HG02610 (cell line): ENCODE data around the gene FSTL4.

Experiments used
- ATAC-seq: cut with Tn5 transposase; IDR thresholded peaks from one replicate; pipeline ENCODE4 v1.9.1; 2021; ENCODE audit warnings: mild to moderate bottlenecking, moderate library complexity; ENCODE audit not compliant: unreplicated experiment

The FSTL4 gene

DNA sequence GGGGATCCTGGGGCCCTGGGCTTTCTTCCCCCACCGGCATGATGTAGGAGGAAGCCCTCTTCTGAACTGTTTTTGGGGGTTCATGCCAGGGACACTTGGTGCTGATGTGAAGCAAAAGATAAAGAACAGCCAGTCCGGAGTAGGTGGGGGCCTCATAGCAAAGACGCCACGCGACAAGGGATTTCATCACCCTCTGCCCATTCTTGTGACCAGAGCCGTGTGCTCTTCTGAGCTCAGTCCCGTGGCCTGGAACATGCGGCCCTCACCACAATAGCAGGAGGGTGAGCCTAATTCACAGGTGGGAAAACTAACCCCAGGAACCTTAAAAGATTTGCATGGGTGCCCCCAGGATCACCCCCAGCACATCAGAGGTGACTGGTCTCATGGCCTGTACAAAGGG, 334.6 kb downstream of the FSTL4 start:
- ATAC-seq: no peak

DNA sequence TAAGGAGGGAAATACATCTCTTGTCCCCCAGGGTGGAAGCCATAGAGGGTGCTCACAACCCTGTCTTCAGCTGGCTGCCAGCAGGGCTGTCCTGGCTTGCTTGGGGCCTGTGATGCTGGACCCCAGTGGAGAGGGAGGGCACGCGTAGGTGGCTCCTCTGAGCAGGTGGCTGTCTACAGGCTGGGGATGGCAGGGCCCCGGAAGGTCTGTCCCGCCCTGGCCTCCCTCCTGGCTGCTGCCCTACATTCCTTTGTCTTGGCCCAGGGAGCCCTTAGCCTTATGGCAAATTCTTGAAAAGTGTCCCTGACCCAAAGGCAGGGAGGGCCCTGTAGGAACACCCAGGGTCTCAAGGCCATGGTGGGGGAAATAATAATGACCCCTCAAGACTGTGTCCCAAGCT, 336.2 kb downstream of the FSTL4 start:
- no peak for ATAC-seq

DNA sequence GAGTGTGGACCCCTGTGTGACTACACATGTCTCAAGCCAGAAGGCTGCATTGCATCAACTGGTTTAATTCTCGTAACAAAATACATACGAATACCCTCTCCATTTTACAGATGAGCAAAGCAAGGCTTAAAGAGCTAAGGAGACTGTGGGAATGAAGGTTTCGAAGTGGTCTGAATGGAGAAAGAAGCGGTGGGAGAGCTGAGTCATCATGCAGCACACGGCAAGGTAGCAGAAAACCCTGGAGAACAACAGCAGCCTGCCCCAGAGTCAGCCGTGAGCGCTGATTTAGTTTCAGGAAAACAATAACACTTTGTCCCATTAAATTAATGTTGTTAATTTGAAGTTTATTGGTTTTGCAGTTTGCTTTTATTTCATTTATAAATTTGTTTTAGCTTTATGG, 336.7 kb downstream of the FSTL4 start:
- no peak for ATAC-seq

DNA sequence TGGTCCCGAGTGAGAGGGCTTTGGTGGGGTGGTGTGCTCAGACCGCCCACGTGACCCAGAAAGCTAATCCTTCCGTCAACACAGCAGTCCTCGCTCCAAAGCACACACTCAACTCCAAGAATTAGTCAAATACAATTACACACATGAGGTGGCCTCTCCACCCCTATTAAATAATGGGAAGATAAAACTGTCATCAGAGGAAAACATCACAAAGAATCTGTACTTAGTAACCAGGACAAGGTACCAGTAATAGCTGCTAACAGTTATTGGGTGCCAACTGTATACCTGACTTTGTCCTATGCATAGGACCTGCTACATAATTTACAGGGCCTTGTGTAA, 337.8 kb downstream of the FSTL4 start:
- ATAC-seq: no peak

GRCh38 chr5:133273661-133274596, 338.4 kb downstream of the FSTL4 start:
- no peak for ATAC-seq

DNA sequence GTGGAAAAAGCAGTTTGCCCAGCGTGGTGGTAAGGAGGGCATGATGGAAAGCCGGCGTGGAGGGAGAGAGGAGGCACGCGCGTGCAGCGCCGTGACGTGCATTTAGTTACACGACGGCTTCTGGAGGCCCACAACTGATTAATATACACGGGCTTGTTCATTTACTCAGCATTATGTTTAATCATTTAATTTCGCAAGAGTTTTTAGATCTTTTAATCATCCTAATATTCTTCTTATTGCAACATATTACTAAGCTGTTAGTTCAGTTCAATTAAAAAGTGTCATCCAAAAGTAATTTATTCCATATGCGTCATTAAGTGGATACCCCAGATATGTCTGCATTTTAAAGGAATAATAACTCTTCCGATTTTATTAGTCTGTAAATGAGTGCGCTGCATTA, 340.0 kb downstream of the FSTL4 start:
- no peak for ATAC-seq

GRCh38 chr5:133271606-133272005, 340.7 kb downstream of the FSTL4 start:
- no peak for ATAC-seq

GRCh38 chr5:133269691-133270090, 342.6 kb downstream of the FSTL4 start:
- ATAC-seq: no peak

- no peak for ATAC-seq
Observed at GRCh38 chr5:133267601-133268000, 344.7 kb downstream of the FSTL4 start.

GRCh38 chr5:133266966-133267365, 345.4 kb downstream of the FSTL4 start:
- no peak for ATAC-seq

DNA sequence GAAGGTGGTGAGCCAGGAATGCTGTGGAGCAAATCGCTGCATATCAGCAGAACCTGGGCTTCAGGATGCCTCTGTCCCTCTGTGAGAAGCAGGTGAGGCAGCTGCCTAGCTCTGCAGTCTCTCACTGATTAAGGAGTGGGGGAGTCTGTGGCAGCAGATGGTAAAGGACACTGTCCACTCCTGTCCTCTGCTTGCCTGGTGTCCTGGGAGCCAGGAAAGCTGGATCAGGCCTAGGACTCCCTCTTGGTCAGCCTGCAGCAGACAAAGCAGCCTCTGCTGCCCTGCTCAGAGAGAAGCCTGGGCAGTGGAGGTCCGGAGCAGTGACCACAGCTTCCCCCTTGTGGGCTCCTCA, 345.8 kb downstream of the FSTL4 start:
- no peak for ATAC-seq

DNA sequence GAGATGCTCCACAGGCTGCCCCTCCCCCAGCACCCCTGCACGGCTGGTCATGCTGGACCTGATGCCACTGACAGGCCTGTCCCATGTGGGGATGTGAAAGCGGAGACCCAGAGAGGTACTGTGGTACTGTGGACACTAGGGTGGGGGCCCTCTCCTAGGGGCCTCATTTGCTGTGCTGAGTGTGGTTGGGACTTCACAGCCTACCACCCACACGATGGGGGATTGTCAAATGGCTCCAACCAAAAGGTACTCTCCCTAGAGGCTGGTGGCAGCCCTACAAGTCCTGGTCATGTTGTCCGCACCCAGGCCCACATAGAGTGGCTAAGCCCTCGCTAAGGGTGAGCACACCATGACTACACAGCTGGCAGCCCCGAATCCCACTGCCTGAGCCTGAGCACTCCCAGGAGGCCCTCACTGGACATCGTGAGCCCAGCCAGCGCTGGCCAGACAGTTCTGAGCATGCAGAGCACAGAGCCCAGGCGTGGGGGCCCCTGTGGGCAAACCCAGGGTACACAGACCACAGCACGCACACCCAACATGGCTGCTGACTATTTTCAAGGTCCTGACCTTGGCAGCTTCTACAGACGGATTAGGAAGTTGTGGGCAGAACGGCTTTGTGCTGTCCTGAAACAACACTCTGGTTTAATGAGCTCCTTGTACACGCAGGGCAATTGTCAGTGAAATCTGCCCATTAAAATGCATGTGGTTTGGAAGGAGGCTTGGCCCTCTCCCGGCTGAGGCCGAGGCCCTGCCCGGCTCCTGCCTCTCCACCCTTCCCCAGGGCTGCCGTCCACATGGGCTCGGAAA, 346.4 kb downstream of the FSTL4 start:
- no peak for ATAC-seq

DNA sequence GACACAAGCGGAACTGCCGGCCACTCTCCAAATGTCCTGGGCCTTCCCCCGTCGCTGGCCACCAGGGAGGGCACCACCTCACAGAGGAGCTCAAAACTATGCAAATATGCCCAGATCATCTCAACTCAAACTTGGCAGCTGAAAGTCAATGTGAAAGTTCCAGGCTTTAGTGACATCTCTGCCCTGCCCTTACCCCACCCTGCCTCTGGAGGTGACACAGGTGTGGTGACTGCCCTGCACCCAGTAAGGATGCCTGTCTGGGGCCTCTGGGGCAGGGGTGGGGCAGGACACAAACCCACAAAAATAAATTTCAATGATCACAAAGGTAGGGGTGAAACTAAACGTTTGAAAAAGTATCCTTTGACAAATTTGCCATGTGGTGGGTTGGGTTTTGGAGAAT, 347.1 kb downstream of the FSTL4 start:
- ATAC-seq: no peak

- no peak for ATAC-seq
Observed at GRCh38 chr5:133262690-133263089, 349.7 kb downstream of the FSTL4 start.

DNA sequence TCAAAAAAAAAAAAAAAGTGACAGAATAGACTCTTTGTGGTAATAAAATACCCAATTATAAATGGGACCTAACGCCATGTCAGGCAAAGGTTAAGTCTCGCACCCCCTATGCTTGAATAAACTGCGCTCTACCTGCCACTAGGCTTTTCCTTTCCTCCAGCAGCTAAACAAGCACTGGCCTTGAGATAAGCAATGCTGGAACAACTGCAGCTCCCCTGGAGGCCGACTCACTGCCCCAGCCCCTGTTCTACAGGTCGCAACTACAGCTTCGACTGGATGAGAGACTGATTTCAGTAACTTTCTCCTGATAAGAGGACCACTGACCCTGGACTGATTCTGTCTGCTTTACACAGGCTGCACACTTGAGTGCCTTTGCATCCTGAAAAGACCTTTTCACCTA, 350.3 kb downstream of the FSTL4 start:
- no peak for ATAC-seq

GRCh38 chr5:133260715-133261114, 351.6 kb downstream of the FSTL4 start:
- ATAC-seq: no peak

DNA sequence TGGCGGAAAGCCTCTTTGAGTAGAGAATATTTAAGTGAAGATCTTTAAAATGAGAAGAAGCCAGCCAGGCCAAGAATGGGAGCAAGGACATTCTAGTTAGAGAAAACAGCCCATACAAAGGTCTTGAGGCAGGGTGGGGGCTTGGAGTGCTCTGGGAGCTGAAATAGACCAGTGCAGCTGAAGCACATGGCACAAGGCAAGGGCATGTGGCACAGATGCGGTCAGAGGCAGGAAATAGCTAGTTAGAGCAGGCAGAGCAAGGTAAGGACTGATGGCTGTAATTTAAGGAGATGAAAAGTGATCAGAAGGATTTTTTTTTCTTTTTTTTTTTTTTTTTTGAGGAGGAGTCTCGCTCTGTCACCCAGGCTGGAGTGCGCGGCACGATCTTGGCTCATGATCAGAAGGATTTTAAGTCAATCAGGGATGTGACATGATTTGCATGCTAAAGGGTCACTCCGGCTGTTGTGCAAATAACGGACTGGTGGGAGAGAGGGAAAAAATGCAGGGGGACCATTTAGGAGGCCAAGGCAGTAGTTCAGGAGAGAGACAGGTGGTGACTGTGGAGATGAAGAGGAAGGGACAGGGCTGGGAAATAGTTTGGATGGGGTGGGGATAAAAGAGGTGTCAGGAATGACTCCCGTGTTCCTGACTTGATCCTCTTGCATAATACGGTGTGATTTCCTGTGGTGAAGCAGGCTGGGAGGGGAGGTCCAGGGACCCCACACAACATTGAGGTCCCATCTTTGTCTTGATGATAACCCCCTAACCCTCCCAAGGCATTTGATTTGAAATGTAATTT, 352.9 kb downstream of the FSTL4 start:
- no peak for ATAC-seq

- ATAC-seq: no peak
Observed at GRCh38 chr5:133257977-133258376, 354.4 kb downstream of the FSTL4 start.

GRCh38 chr5:133256276-133256675, 356.1 kb downstream of the FSTL4 start:
- ATAC-seq: no peak

- ATAC-seq: no peak
Observed at GRCh38 chr5:133254803-133255202, 357.5 kb downstream of the FSTL4 start.

DNA sequence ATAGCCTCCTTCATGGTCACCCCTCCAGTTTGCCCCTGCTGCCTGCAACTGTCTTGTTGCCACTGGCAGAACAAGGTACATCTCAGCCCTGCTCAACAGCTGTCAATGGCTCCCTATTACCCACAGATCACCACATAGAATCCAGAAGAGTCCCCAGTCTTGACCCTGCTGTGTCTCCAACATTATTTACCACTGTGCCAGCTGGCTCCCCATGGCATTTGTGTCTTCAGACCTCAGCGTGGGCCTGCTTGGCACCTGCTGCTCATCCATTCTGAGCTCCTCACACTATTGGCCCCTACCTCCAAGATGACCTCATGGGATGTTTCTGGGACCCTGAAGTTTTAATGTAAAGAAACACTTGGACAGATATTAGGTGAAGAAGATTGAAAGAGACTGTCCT, 358.7 kb downstream of the FSTL4 start:
- ATAC-seq: no peak
